Medulla oblongata (tissue), 1 donor: ENCODE measurements around the gene ALMS1.
"Not testable (repeated sequence)": the region's sequence is repeated elsewhere in the genome, so short reads cannot be mapped to it uniquely, and the experiment has no call there.

Experiments
- DNase-seq: peaks from one replicate; pipeline ENCODE4 v3.0.0-alpha.2; 2015; ENCODE audit errors: extremely low spot score

ALMS1 gene, protein sequence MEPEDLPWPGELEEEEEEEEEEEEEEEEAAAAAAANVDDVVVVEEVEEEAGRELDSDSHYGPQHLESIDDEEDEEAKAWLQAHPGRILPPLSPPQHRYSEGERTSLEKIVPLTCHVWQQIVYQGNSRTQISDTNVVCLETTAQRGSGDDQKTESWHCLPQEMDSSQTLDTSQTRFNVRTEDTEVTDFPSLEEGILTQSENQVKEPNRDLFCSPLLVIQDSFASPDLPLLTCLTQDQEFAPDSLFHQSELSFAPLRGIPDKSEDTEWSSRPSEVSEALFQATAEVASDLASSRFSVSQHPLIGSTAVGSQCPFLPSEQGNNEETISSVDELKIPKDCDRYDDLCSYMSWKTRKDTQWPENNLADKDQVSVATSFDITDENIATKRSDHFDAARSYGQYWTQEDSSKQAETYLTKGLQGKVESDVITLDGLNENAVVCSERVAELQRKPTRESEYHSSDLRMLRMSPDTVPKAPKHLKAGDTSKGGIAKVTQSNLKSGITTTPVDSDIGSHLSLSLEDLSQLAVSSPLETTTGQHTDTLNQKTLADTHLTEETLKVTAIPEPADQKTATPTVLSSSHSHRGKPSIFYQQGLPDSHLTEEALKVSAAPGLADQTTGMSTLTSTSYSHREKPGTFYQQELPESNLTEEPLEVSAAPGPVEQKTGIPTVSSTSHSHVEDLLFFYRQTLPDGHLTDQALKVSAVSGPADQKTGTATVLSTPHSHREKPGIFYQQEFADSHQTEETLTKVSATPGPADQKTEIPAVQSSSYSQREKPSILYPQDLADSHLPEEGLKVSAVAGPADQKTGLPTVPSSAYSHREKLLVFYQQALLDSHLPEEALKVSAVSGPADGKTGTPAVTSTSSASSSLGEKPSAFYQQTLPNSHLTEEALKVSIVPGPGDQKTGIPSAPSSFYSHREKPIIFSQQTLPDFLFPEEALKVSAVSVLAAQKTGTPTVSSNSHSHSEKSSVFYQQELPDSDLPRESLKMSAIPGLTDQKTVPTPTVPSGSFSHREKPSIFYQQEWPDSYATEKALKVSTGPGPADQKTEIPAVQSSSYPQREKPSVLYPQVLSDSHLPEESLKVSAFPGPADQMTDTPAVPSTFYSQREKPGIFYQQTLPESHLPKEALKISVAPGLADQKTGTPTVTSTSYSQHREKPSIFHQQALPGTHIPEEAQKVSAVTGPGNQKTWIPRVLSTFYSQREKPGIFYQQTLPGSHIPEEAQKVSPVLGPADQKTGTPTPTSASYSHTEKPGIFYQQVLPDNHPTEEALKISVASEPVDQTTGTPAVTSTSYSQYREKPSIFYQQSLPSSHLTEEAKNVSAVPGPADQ (N-terminal part only)

DNA sequence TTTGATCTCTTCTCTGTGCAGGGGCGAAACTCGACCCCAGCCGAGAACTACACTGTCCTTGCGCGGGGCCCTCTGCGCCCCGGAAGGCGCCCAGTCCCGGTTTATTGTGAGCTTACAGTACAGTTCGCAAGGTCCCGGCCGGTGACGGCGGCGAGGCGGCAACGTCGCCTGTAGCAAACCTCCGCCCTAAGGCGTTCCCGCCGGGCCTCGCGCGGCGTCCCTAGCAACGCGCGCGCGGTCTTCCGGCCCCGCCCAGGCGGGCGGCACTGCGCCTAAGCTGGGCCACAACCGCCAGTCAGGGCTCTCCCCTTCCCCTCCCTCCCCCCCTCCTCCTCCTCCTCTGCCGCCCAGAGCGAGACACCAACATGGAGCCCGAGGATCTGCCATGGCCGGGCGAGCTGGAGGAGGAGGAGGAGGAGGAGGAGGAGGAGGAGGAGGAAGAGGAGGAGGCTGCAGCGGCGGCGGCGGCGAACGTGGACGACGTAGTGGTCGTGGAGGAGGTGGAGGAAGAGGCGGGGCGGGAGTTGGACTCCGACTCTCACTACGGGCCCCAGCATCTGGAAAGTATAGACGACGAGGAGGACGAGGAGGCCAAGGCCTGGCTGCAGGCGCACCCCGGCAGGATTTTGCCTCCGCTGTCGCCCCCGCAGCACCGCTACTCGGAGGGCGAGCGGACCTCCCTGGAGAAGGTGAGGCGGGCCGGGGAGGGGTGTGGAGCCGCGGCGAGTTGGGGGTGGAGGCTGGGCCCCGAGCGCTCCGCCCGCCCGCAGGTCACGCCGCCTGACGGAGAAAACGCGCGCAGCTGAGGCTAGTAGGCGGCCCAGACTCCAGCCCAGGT lies at the start of gene ALMS1:
Gene ALMS1 (plus strand): TSS at position 333 of the 838 bp plus-strand sequence. CDS start 33 bp downstream, at position 366.
- DNase-seq: peak; percentile 93

DNA sequence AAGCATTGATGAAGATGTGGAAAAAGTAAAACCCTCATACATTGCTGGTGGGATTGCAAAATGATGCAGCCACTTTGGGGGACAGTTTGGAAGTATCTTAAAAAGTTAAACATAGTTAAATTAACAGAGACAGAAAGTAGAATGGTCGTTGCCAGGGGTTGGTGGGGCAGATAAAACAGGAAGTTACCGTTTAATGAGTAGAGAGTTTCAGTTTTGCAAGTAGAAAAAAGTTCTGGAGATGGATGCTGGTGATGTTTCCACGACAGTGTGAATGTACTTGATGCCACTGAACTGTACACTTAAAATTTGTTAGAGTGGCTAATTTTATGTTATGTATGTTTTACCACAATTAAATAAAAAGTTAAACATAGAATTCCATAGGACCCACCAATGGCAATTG lies 47.8 kb upstream of the ALMS1 start:
- no peak for DNase-seq

DNA sequence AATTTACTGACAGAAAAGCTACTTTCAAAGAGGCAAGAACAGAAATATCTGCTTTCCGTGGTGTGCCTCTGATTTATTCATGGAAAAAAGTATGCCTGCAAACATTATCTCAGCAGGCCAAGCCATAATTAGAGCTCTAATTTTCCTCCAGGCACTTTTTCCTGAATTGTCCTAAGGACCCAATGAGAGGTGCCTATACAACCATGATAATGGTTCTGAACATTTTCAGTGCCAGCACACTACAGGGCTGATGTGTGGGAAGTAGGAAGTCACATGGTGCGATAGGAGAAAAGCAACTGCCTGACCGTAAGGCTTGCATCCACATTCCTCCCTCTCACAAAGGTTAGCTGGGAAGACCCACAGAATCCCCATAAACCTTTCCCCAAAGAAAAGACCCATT lies 46.4 kb upstream of the ALMS1 start:
- no peak for DNase-seq

DNA sequence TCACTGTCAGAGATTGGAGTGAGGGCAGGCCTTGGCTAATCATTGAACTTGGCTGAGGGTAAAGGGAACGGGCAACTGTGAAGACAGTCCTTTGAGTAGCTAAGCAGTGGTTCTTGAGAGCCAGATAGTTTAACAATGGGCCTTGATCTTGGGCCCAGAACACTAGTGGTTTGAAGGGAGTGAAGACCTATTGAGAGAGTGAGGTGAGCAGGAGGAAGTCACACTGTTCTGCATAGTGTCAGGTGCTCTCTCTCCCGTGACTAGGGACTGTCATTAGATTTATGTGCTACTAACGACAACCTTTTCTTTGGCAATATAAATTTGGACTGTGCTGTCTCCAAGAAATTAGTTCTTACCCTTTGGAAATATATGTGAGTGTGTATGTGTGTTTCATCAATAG lies 44.6 kb upstream of the ALMS1 start:
- peak; percentile 21 for DNase-seq

DNA sequence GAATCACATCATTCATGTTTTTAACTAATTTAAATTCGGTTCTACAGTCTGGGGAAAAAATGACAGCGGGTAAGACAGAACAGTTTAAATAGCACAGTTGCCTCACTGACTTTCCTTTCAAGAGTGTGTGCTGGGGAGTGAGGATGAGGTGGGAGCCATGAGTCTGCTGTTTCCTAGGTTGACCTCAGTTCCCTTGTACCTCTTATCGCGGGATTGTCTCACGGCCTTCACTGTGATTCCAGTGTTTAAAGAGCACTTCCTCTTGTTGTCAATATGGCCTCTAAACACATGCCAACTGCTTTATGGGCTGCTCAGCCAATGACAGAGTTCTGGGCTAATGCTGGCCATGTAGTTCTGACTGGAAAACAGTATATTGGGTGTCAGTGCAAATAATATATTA lies 41.6 kb upstream of the ALMS1 start:
- DNase-seq: no peak

DNA sequence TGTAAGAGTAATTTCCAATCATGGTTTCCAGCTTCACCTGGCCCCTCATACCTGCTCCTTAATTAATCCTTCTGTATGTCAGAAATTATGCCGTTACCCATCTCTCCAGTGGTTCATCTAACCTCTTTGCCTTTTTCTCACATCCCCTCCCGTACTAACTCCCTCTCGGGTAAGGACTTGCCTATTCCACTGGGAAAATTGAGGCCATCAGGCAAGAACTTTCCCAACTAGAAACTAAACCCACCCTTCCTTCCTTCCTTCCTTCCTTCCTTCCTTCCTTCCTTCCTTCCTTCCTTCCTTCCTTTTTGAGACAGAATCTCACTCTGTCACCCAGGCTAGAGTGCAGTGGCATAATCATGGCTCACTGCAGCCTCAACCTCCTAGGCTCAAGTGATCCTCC lies 40.9 kb upstream of the ALMS1 start:
- DNase-seq: not testable (repeated sequence)

DNA sequence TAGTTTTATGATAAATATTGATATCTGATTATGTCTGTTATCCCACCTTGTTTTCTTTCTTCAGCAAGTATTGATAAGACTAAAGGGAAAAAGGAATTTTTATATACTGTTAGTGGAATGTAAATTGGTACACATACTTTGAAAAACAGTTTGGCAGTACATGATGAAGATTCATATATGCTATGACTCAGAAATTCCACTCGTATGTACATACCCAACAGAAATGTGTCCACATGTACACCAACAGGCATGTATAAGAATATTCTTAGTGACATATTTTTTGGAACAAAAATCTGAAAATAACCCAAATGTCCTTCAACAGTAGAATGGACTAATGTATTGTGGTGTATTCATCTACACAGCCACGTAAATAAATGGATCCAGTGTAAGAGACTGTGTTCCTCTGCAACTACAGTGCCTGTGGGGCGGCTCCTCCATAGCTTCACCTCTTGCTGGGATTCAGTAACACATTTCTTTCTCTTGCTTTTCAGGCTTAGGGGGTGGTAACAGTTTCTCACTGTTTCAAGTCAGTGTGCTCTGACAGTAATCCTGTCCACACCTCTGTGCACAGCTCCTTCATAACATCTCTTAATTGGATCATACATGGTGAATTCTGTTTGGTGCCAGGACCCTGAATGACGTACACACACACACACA lies 35.5 kb upstream of the ALMS1 start:
- no peak for DNase-seq

DNA sequence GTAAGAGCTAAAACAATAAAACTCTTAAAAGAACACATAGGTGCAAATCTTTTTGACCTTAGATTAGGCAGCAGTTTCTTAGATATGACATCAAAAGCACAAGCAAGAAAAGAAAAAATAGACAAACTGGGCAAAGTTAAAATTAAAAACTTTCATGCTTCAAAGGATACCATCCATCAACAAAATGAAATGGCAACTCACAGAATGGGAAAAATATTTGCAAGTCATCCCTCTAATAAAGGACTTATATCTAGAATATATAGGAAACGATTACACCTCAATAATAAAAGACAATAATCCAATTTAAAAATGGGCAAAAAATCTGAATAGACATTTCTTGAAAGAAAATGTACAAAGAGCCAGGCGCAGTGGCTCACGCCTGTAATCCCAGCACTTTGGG lies 29.5 kb upstream of the ALMS1 start:
- no peak for DNase-seq

DNA sequence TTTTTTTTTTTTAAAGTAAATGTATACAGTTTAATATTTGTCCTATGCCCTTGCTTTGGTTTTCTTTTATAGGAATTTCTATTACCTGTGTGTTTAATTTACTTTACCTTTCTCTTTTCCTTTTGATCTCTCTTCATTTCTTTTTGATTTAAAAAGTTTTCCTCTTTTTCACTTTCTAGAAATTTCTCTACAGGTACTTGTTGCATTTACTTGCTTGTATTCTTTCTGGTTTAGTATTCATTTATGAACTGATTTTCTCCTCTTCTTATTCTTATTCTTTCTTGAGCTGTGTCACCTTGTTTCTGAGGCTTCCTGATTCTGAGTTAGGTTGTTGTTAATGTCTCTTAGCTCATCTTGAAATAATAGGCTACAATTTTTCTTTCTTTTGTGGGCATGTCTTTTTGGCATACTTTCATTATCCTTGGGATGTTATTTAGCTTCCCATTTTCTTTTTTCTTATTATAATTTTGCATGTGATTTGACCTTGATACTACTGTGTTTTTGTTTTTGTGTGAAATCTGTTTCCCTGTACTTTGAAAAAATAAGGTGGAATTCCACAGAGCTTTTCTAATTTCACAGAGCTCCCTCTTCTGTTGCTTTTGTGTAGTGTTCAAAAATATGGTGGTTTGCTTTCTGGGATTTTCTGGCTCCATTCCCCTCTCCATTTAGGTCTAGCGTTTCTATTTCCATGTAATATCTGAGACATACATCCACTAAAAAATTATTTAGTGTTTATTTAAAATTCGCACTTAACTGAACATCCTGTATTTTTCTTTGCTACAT lies 25.5 kb upstream of the ALMS1 start:
- peak; percentile 6 for DNase-seq

DNA sequence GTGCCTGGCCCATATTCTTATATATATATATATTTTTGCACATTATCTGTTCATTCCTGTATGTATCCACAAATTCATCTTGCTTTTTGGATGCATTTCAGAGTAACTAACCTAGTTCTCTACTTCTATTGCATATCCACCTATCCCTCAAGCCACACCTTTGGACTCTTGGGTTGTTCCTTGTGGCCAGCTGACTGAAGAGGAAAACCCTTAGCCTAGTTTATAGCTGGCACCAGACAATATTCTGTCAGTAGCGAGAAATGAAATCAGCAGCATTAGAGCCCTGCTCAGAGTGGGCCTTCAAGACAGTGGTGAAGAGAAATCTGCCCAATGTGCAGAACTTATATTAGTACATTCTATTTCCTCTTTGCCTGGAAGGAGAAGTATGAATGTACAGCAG lies 19.6 kb upstream of the ALMS1 start:
- no peak for DNase-seq

DNA sequence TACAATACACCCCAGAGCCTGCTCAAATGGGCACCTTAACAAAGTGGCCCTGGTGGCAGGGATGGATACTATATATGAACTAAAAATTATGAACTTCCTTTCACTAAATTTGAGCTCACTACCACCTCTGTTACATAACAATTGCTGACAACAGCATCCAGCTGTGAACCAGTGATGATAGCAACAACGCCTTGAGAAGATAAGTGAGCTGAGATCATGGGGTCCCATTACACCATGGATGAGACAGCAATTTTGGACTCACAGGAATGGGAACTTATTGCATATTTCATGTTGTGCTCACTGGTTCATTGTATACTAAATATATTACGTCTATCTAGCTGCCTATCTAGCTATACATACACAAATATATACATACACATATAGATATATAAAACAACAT lies 16.9 kb upstream of the ALMS1 start:
- no peak for DNase-seq

DNA sequence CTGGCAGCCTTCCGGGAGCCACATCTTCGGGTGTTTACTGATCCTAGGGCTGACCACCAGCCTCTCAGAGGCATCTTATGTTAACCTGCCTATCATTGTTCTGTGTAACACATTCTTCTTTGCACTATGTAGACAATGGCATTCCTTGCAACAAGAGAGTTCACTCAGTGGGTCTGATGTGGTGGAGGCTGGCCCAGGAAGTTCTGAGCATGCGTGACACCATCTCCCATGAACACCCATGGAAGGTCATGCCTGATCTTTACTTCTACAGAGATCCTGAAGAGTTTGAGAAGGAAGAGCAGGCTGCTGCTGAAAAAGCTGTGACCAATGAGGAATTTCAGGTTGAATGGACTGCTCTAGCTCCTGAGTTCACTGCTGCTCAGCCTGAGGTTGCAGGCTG lies 15.3 kb upstream of the ALMS1 start:
- no peak for DNase-seq

DNA sequence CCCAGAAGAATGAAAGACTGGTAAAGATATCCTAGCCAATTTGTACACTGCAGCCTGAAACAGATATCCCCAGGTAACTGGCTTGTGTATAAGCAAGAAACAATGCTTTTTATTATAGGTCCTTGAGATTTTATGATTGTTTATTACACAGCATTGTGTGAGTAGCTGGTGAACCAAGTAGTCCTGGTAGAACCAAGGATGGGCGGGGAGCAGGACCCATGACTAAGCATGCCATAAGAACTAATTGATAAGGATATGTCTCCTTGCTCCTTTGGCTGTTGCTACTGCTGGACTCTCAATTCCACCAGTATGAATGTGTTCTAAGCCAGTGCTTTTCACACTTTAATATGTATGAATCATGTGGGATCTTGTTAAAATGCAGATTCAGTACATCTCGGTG lies 12.3 kb upstream of the ALMS1 start:
- no peak for DNase-seq

DNA sequence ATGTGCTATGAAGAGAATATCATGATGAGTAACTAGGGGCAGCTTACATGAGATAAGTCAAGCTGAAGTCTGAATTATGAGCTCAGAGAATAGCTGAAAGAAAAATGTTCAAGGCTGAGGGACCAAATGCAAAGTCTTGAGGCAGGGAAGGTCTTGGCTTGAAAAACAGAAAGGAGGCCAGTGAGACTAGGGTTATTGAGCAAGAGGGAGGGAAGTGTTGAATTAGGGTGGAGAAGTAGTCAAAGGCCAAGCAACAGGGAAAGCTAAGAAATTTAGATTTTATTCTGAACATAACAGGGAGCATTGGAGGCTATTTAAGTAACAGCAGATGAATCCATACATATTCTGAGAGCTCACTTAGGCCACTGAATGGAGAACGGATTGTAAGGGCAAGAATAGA lies 11.4 kb upstream of the ALMS1 start:
- DNase-seq: no peak

DNA sequence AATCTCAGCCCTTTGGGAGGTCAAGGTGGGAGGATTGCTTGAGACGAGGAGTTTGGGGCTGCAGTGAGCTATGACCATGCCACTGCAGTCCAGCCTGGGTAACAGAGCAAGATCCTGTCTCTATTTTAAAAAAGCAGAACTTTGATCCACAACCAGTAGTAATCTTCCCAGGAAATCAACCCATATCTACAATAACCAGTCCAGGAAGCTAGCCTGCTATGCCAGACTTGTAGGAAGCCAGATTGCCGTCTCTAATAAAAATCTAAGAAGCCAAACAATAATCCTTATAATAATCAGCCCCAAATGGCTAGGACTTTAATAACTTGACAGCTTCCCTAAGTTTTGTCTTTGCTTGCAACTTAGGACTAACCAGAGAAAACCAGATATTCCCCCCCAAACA lies 9.0 kb upstream of the ALMS1 start:
- DNase-seq: no peak

DNA sequence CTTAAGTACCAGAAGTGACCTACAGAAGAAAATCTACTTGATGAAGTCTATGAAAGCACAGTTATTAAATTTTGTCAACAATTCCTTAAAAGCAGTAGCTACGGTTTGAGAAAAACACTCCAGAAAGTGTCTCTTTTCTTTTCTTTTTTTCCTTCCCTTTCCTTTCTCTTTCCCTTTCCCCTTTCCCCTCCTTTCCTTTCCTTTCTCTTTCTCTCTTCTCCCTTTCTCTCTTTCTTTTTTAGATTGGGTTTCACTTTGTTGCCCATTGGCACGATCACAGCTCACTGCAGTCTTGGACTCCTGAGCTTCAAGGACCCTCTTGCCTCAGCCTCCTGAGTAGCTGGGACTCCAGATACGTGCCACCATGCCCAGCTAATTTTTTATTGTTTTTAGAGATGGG lies 2.6 kb upstream of the ALMS1 start:
- DNase-seq: no peak

DNA sequence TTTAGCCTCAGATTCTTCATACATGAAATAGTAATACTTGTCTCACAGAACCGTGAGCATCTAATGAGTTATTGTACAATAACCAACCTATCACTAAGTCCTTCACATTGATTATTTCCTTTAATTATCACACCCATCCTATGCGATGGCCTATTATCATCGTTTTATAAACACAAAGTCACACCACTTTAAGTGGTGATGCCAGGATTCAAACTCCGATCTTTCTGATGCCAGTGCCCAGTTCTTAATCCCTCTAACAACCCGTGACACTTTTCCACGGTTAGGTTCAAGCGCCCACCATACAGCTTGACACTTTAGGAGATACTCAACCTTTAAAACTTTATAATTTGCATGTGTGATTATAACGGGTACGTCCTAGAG lies 523 bp upstream of the ALMS1 start:
- DNase-seq: no peak

DNA sequence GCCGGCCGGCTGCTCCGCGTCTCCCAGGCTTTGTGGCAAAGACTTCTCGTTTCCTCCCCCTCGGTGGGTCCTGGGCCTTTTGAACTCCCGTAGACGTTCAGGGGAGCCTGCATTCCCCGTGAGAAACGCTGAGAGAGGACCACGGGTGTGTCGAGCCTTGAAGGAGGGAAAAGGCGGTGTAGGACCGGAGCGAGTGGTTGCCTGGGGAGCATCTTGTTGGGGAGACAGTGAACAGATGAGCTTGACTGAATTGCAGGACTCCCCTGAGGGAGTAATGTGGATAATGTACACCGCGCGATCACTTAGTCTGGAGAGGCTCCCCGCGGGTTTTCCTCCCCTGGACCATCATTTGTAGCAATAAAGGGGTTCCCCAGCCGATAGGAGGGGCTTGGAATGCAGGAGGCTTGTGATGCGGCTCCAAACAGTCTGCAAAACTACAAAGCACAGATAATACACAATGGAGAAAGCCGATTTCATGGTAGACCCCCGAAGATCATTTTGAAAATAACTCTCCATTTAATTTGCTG lies 769 bp downstream of the ALMS1 start:
- no peak for DNase-seq

DNA sequence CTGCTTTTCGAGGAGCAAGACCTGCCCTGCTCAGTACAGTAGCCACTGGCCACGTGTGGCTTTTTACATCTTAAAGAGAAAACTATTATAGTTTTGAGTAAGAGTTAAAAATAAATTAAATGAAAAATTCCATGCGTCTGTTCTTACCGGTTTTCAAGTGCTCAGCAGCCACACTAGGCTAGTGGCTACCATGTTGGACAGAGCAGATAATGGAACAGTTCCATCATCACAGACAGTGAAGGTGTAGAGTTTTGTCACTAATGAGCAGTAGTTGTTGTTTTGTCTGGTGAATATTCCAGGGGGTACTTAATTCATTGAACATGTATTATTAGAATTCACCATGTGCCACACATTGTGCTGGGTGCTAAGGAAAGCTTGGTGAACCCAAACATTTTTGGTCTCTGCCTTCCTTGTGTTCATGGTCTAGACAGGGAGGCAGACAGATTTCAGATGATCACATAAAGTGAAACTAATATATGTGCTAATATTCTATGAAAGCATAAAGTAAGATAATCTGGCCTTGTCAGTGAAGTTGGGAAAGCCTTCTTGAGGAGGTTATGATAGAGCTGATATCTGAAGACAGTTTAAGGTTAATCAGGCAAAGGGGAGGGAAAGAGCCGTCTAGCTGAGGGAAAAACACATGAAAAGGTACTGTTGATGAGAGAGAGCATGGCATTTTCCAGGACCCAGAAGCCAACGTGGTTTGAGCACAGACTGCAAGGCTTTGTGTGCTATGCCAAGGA lies 1.4 kb downstream of the ALMS1 start:
- no peak for DNase-seq
